ENCODE data around the gene ARID1B. TPM values are rescaled to one million over a fixed set of nuclear protein-coding genes. Genes with fewer than 3 reads are reported as not detected.
A peak's percentile ranks its signal among the peaks of the same experiment; 100 is the strongest.

ARID1B gene
- total RNA-seq, 1 donor from 2014 or later: 97.2 TPM

DNA sequence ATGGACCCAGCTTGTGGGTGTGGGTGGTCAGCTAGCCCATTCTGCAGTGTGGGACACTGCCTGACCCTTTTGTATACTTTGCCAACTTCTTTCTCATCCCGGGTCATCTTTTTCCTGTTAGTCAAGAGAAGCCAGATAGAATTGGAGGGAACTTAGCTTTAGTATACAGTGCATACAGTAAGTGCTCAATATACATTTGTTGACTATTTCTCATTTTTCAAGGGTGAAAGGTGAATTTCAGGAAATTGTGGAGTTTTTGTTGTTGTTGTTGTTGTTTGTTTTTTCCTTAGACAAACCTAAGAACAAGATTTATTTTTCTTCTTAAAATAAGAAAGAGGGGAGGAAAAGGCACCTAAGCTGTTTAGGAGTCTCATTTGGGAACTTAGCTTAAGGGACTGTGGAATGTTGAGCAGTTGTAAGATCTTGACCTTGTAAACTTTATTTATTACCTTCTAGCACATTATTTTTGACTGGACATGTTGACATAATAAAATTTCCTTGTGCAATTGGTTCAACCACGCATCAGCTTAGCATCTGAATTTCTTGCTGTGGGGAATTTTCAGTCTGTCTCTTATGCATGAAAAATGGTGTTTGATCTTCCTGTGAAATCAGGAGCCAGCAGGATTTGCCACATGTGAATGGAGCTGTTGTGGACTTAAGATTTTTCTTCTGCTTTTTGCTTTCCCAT, 113.6 kb downstream of the ARID1B start:
- Mint-ChIP-seq H3K36me3 (no peaks in the 10 kb centered on the region), H3K27ac (peak overlapping the region; percentile 19), H3K9me3 (no peaks in the 10 kb centered on the region), H3K27me3 (no peaks in the 10 kb centered on the region), H3K4me3 (no peak overlapping the region), H3K4me1 (ENCODE audit: unreplicated experiment) (peaks cover 41% of the 10 kb centered on the region)
- TF ChIP-seq, protein P1, sequence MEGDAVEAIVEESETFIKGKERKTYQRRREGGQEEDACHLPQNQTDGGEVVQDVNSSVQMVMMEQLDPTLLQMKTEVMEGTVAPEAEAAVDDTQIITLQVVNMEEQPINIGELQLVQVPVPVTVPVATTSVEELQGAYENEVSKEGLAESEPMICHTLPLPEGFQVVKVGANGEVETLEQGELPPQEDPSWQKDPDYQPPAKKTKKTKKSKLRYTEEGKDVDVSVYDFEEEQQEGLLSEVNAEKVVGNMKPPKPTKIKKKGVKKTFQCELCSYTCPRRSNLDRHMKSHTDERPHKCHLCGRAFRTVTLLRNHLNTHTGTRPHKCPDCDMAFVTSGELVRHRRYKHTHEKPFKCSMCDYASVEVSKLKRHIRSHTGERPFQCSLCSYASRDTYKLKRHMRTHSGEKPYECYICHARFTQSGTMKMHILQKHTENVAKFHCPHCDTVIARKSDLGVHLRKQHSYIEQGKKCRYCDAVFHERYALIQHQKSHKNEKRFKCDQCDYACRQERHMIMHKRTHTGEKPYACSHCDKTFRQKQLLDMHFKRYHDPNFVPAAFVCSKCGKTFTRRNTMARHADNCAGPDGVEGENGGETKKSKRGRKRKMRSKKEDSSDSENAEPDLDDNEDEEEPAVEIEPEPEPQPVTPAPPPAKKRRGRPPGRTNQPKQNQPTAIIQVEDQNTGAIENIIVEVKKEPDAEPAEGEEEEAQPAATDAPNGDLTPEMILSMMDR (conservative IDR thresholded peaks at IDR 0.05): no peak
- no peak for DNase-seq (ENCODE audit: extremely low spot score, unreplicated experiment)

DNA sequence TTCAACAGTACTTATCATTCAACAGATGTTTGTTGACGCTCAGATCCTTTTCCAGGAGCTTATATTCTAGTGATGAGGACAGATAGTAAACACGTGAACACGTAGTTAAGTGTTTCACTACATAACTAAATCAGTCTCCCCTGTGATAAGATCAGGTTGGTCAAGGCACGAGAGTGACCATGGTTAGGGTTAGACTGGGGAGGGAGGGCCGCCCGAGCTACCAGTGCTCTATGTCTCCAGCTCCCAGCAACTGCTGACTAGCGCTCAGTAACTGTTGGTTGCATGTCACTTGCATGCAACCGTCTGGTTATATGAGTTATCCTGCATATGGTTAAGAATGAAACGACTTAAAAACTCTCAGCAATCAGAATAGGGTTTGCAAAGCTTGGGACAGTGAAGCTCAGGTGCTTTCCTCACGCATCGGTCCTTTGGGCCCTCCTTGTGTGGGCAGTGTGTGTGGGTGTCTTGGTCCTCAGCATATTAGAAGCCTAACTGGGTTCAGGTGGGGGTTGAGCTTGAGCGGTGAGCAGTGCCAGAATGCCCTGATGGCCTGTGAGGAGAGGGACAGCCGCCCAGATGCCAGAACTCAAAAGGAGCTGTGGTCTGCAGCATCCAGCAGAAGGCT, 120.8 kb downstream of the ARID1B start:
- Mint-ChIP-seq H3K4me1 (ENCODE audit: unreplicated experiment) (peaks cover 17% of the 10 kb centered on the region), H3K9me3 (peaks cover 5% of the 10 kb centered on the region), H3K4me3 (no peak overlapping the region), H3K27ac (peak overlapping the region; percentile 48), H3K36me3 (no peaks in the 10 kb centered on the region), H3K27me3 (no peaks in the 10 kb centered on the region)
- TF ChIP-seq, protein P1 (conservative IDR thresholded peaks at IDR 0.05): no peak
- no peak for DNase-seq (ENCODE audit: extremely low spot score, unreplicated experiment)

DNA sequence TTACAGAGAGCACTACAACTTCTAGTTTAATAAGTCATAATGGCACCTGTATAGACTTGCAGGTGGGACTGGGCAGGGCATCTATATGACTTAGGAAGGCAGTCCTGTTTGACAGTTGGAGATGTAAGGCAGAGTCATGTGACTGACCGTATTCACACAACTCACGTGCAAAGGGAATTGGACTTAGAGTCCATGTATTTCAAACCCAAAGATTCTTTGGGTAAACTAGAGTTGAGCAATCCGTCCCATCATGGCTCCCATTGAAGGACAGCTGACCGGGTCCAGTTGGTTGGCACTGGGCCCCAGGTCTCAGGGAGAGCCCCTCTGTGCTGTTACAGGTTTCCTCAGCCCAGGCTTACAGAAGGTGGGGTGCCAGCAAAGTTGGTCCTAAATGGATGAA, 121.9 kb downstream of the ARID1B start:
- TF ChIP-seq, protein P1 (conservative IDR thresholded peaks at IDR 0.05): no peak
- Mint-ChIP-seq H3K4me3 (no peak overlapping the region), H3K36me3 (peaks cover 2% of the 10 kb centered on the region), H3K27me3 (no peaks in the 10 kb centered on the region), H3K4me1 (ENCODE audit: unreplicated experiment) (peaks cover 17% of the 10 kb centered on the region), H3K9me3 (peaks cover 5% of the 10 kb centered on the region), H3K27ac (no peak overlapping the region)
- no peak for DNase-seq (ENCODE audit: extremely low spot score, unreplicated experiment)

DNA sequence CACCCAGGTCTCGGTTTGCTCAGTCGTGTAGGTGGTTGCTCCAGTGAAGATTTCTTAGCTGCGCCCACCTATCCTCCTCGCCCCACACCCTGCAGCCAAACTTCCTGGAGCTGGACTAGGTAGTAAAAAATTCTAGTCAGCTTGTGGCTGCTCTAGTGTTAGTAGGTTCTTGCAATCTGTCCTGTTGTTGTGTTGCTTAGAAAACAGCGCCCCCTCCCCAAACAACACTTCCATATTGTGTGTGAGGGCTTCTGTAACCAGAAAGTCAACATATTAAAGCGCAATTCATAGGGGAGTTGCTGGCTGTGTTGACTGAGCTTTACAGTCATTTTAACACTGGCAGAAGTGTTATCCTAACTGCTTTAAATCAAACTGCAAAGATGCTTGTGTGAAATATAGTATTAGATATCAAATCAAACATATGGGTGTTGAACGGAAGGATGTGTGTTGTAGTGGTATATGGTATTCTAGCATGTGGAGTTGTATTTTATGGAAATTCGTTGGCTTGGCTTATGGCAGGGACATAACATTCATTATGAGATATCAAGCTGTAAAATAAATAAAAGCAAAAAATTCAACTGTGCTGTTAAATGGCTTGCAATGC, 122.5 kb downstream of the ARID1B start:
- Mint-ChIP-seq H3K9me3 (peaks cover 5% of the 10 kb centered on the region), H3K27ac (no peak overlapping the region)

DNA sequence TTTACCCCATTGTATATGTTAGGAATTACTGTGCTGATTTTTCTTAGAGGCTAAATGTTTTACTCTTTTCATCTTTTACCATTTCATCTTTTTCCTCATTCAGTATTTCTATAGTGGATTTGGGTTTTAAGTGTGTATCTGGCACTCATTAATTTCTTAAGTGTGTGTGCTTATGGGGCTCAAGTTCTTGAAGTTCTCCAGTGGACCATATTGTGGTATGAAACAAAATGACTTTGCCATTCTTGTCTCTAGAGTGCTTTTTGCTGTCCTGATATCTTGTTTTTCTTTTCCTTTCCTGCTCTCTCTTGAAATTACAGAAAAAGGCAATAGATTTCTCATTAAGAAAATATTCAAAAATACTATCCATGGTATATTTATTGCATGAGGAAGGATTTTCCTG, 123.1 kb downstream of the ARID1B start:
- Mint-ChIP-seq H3K27ac (no peak overlapping the region), H3K9me3 (peaks cover 5% of the 10 kb centered on the region), H3K36me3 (peaks cover 4% of the 10 kb centered on the region), H3K27me3 (no peaks in the 10 kb centered on the region), H3K4me1 (ENCODE audit: unreplicated experiment) (peaks cover 17% of the 10 kb centered on the region), H3K4me3 (no peak overlapping the region)
- DNase-seq (ENCODE audit: extremely low spot score, unreplicated experiment): no peak
- TF ChIP-seq, protein P1 (conservative IDR thresholded peaks at IDR 0.05): no peak

More for the DNA sequence above, 122.5 kb downstream of the ARID1B start:
- Mint-ChIP-seq H3K4me3 (no peak overlapping the region), H3K27me3 (no peaks in the 10 kb centered on the region), H3K4me1 (ENCODE audit: unreplicated experiment) (peaks cover 17% of the 10 kb centered on the region), H3K36me3 (peaks cover 4% of the 10 kb centered on the region)
- DNase-seq (ENCODE audit: extremely low spot score, unreplicated experiment): no peak
- TF ChIP-seq, protein P1 (conservative IDR thresholded peaks at IDR 0.05): no peak
